Tibial artery (tissue), 4 donors: ENCODE data around the gene DNAJC18.
"Not testable (repeated sequence)": the region's sequence is repeated elsewhere in the genome, so short reads cannot be mapped to it uniquely, and the experiment has no call there.

Source experiments
- DNase-seq, 2 donors: peaks; one replicate each; pipeline ENCODE4 v3.0.0-alpha.2; 2019
- H3K27ac ChIP-seq, 2 donors: fragments of 200-600 bp; sonication (generic) in 1 of 2; 1 replicate in 1 of 2; 2 replicates in 1 of 2; pipeline ENCODE4 v1.5.1; 2018 to 2019; ENCODE audit warnings: mild to moderate bottlenecking in 1 of 2
- H3K27me3 ChIP-seq, 2 donors: fragments of 200-600 bp; sonication (generic) in 1 of 2; one replicate each; pipeline versions ENCODE4 v1.5.1 to v1.6.0; 2016 to 2019
- H3K36me3 ChIP-seq, 3 donors: fragments of 200-600 bp; sonication (generic) in 2 of 3; one replicate each; pipeline ENCODE4 v1.5.1; 2016 to 2019; ENCODE audit warnings: mild to moderate bottlenecking in 2 of 3
- H3K4me1 ChIP-seq, 4 donors: fragments of 200-600 bp; sonication (generic) in 2 of 4; 1 replicate in 3 of 4; 2 replicates in 1 of 4; pipeline ENCODE4 v1.5.1; 2016 to 2019
- H3K4me3 ChIP-seq, 2 donors: fragments of 200-600 bp; sonication (generic) in 1 of 2; 1 replicate in 1 of 2; 2 replicates in 1 of 2; pipeline ENCODE4 v1.5.1; 2018 to 2019; ENCODE audit warnings: mild to moderate bottlenecking in 2 of 2
- H3K9me3 ChIP-seq, 3 donors: fragments of 200-600 bp; sonication (generic) in 1 of 3; one replicate each; pipeline ENCODE4 v1.5.1; 2016 to 2019
- intact Hi-C: fragments of 100-400 bp; cut with DNase I; formaldehyde crosslinking; loops from one replicate; pipeline ENCODE4 v1.15.0; 2023; ENCODE audit warnings: low total_unique reads
- TF ChIP-seq, protein P1 (sequence below), 2 experiments: fragments of 200-600 bp in 1 of 2; fragments of 450-650 bp in 1 of 2; IDR thresholded peaks; one replicate each; pipeline ENCODE4 v1.5.1; 2017 to 2019; ENCODE audit warnings: antibody characterized with exemption in 2 of 2, mild to moderate bottlenecking in 1 of 2, moderate library complexity in 1 of 2

Gene DNAJC18

DNA sequence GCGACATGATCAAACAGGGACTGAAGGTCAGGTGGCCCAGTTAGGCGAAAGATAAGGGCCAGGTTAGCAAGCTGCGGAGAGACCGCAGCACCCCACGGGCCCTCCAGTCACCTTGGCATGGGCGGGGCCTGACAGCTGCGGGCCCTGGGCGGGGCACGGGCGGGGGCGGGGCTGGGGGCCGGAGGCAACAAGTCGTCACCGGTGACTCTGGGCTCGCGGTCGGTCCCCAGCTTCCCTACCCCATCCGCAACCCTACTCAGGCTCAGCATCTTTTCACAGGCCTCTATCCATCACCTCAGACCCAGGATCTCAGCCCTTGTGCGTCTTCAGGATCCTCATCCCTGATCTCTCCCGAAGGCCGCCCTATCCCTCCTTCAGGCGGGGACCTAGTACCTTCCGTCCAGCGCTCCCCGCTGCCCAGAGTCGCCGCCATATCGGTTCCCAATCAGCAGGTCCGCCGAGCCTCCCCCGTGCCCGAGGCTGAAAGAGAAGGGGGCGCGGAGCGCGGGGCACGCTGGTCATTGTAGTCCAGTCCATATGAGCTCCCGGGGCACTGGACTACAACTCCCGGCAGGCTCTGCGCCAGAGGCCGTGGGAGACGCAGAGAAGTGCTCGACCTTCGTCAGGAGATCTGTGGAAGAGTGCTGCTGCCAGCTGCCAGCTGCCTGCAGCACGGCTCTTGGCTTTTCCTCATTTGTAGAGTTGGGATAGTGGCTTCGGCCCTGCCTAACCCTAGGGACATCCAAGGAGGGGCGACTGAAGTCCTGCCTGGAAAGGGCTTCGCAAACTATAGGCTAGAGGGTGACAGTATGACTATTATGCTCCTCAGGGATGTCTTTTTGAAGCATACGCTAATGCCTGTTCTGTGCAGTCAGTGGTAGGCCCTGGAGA lies at the start of gene DNAJC18:
DNAJC18 (minus strand) TSS at position 513 of the 891 bp plus-strand sequence; CDS start at position 433, 80 bp downstream.
- Histone ChIP-seq H3K27ac (peak within 1 kb of the TSS; percentile 92 to 97), H3K9me3 (no peaks in the 10 kb centered on the region), H3K36me3 (peaks cover 10 to 16% (median 14%) of the 10 kb centered on the region in 3 donors), H3K4me1 (peaks cover 0 to 19% (median 8%) of the 10 kb centered on the region in 4 donors), H3K4me3 (peak within 1 kb of the TSS; percentile 62 to 81), H3K27me3 (no peaks in the 10 kb centered on the region)
- intact Hi-C loops = no loop called here
- TF ChIP-seq, protein P1, sequence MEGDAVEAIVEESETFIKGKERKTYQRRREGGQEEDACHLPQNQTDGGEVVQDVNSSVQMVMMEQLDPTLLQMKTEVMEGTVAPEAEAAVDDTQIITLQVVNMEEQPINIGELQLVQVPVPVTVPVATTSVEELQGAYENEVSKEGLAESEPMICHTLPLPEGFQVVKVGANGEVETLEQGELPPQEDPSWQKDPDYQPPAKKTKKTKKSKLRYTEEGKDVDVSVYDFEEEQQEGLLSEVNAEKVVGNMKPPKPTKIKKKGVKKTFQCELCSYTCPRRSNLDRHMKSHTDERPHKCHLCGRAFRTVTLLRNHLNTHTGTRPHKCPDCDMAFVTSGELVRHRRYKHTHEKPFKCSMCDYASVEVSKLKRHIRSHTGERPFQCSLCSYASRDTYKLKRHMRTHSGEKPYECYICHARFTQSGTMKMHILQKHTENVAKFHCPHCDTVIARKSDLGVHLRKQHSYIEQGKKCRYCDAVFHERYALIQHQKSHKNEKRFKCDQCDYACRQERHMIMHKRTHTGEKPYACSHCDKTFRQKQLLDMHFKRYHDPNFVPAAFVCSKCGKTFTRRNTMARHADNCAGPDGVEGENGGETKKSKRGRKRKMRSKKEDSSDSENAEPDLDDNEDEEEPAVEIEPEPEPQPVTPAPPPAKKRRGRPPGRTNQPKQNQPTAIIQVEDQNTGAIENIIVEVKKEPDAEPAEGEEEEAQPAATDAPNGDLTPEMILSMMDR (IDR thresholded peaks at IDR 0.05) = no peak
- DNase-seq = peak; percentile 96 to 97

DNA sequence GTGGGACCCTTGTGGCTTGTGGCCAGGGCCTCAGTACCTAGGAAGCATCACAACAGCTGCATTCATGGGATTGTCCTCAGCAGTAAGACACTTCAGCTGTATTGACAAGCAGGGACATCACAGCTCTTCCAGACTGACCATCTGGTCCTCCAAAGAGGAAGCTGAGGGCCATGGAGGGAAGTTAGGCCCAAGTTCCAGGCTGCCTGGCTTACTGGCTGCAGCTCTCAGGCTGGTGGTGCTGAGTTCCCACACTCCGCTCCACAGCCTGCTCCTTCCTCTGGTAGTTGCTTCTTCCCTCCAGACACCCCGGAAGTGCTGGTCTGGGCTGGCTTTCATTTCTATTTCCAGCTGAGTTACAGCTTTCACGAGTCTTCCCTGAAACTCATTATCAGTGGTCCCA lies 48.9 kb upstream of the DNAJC18 start:
- Histone ChIP-seq H3K27me3 (no peaks in the 10 kb centered on the region), H3K27ac (no peak overlapping the region), H3K36me3 (no peaks in the 10 kb centered on the region), H3K4me1 (peaks cover 0 to 21% (median 13%) of the 10 kb centered on the region in 4 donors), H3K9me3 (no peaks in the 10 kb centered on the region), H3K4me3 (no peak overlapping the region)
- TF ChIP-seq, protein P1 (IDR thresholded peaks at IDR 0.05) = no peak
- DNase-seq = peak; percentile 63 to 80
- intact Hi-C loops = no loop called here

DNA sequence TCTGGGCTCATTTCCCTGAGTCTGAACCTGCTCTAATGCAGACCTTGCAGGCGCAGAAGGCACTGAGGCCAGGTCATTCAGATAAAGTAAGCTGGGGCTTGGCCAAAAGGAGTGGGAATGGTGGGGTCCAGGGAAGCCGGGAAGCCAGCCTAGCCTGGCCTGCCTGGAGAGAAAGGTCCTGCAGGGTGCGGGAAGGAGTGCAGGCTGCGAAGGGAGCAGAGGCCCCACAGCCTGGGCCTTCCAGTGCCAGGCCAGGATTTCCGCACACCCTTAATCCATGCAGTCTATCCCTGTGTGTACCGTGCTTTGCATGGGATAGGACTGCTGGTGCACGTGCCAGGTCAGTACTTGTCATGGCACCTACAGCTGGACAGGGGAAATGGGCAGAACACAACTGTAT lies 46.9 kb upstream of the DNAJC18 start:
- peaks cover 0 to 26% (median 20%) of the 10 kb centered on the region in 4 donors for H3K4me1 ChIP-seq
- TF ChIP-seq, protein P1 (IDR thresholded peaks at IDR 0.05) = no peak
- no peaks in the 10 kb centered on the region for H3K9me3 ChIP-seq
- H3K27ac ChIP-seq = no peak overlapping the region
- intact Hi-C loops = no loop called here
- H3K36me3 ChIP-seq = no peaks in the 10 kb centered on the region
- no peak overlapping the region for H3K4me3 ChIP-seq
- no peaks in the 10 kb centered on the region for H3K27me3 ChIP-seq
- no peak for DNase-seq

DNA sequence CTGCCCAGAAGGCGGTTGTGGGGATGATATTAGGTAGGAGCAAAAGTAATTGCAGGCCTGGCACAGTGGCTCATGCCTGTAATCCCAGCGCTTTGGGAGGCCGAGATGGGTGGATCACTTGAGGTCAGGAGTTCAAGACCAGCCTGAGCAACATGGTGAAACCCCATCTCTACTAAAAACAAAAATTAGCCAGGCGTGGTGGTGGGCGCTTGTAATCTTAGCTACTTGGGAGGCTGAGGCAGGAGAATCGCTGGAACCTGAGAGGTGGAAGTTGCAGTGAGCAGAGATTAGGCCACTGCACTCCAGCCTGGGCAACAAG lies 43.5 kb upstream of the DNAJC18 start:
- H3K4me3 ChIP-seq = peak overlapping the region; percentile 54 to 67

DNA sequence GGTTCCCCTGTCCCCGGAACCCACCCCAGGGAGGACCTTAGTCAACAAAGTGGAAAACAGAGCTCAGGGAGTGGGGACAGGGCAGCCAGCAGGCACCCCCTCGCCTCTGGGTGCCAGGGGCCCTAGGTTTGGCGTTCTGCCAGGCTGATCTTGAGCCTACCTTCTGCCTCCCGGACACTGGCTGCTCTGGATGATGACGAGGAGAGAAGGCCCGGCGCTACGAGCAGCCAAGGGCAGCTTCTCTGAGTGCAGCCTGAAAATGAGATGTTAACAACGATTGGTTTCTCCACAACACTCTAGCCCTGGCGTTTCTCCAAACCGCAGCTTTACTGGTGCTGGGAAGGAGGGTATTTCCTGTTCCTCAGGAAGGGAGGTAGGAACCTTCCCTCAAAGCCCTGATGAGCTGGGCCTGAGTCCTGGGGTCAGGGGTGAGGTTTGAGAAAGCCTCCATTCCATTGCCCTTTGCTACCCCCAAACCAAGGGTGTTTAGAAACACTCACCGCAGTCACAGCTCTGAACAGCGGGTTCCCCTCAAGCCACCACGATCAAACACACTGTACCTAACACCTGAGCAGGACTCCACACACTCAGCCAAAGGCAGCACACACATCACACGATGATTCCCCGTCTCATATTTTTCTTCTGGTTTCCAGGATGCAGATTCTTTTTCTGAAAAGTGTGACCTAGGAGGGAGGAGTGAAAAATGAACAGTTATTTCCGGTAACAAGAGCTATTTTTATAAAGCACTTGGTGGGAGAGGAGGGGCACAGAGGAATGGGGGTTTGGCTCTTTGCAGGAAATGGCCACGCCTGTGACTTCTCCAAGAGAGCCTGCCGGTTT lies 42.9 kb upstream of the DNAJC18 start, which contains the start of gene STING1:
STING1 (minus strand) TSS at position 709 of the 840 bp plus-strand sequence. CDS start 1,054 bp downstream, outside the sequence.
- DNase-seq = peak; percentile 87 to 92
- Histone ChIP-seq H3K4me1 (peaks cover 0 to 50% (median 31%) of the 10 kb centered on the region in 4 donors), H3K4me3 (peak within 1 kb of the TSS; percentile 54 to 67), H3K9me3 (no peaks in the 10 kb centered on the region), H3K36me3 (peaks cover 0 to 22% (median 21%) of the 10 kb centered on the region in 3 donors), H3K27ac (peak within 1 kb of the TSS; percentile 91 to 94), H3K27me3 (no peaks in the 10 kb centered on the region)
- TF ChIP-seq, protein P1 (IDR thresholded peaks at IDR 0.05) = no peak
- intact Hi-C loops = no loop called here

More for the DNA sequence above, 43.5 kb upstream of the DNAJC18 start:
- H3K9me3 ChIP-seq, H3K27me3 ChIP-seq, DNase-seq, intact Hi-C loops: not testable (repeated sequence)
- H3K36me3 ChIP-seq = peaks cover 0 to 16% (median 15%) of the 10 kb centered on the region in 3 donors
- peak overlapping the region; percentile 91 to 94 for H3K27ac ChIP-seq
- H3K4me1 ChIP-seq = peaks cover 0 to 50% (median 31%) of the 10 kb centered on the region in 4 donors
